H1 (cell line): ENCODE results near the gene ISG15. TPM values are rescaled to one million over a fixed set of nuclear protein-coding genes. Genes with fewer than 3 reads are reported as not detected.

ENCODE experiments used
- CBX5 ChIP-seq: fragments of 300-800, 300-1000 bp; sonication (generic); IDR thresholded peaks from 2 replicates; pipeline ENCODE4 v1.7.1; 2016; ENCODE audit warnings: antibody characterized with exemption, low read length, low read depth
- KDM5A ChIP-seq: fragments of 200-600 bp; IDR thresholded peaks from 2 replicates; pipeline ENCODE4 v1.7.1; 2012; ENCODE audit warnings: mild to moderate bottlenecking, low read length, inconsistent platforms, mixed read lengths
- NRF1 ChIP-seq: IDR thresholded peaks from 2 replicates; pipeline ENCODE4 v1.6.1; 2011; ENCODE audit warnings: mild to moderate bottlenecking, low read depth, low read length, improper control_type of control experiment
- PHF8 ChIP-seq: fragments of 200-600 bp; sonication (generic); conservative IDR thresholded peaks from 2 replicates; pipeline ENCODE4 v1.7.1; 2012; ENCODE audit warnings: low read depth, mild to moderate bottlenecking, inconsistent platforms, low read length, moderate library complexity
- RBBP5 ChIP-seq: IDR thresholded peaks from 2 replicates; pipeline ENCODE4 v1.7.1; 2012; ENCODE audit warnings: low read depth, mild to moderate bottlenecking, inconsistent platforms, low read length, moderate library complexity, borderline replicate concordance
- RXRA ChIP-seq: IDR thresholded peaks from 2 replicates; pipeline ENCODE4 v1.6.1; 2011; ENCODE audit warnings: low read depth, mild to moderate bottlenecking, low read length, moderate library complexity; ENCODE audit not compliant: insufficient read depth
- SIN3A ChIP-seq, 2 experiments: IDR thresholded peaks in 1 of 2; conservative IDR thresholded peaks in 1 of 2; 2 replicates each; pipeline ENCODE4 v1.6.1; 2011 to 2012; ENCODE audit warnings: low read length in 2 of 2, improper control_type of control experiment in 1 of 2, low read depth in 1 of 2, mild to moderate bottlenecking in 1 of 2
- TEAD4 ChIP-seq: IDR thresholded peaks from 2 replicates; pipeline ENCODE4 v1.6.1; 2012; ENCODE audit warnings: low read depth, low read length, inconsistent platforms, mixed read lengths
- polyA plus RNA-seq, 7 experiments: library from polyadenylated mRNA; depleted of rRNA in 3 of 7; stranded (reverse) in 5 of 7; unstranded in 2 of 7; fragments of >200 nt in 5 of 7; fragments of 200-250 nt in 2 of 7; gene quantifications; 1 replicate in 5 of 7; 2 replicates in 1 of 7; 4 replicates in 1 of 7; pipeline versions ENCODE4 v1.2.1 to v1.2.3, GENCODE V29; 2011 to 2013; ENCODE audit warnings: missing spikeins in 2 of 7, mixed read lengths in 2 of 7
- total RNA-seq: library from RNA; stranded (reverse); fragmentation: NEBNext Ultra II Directional; extraction: Animal tissue kit (Norgen Biotek cat#: 25700); gene quantifications from 2 replicates; pipeline ENCODE4 v1.2.1, GENCODE V29; 2021
- TF ChIP-seq, protein P1 (sequence below): fragments of 300-600 bp; sonication (generic); IDR thresholded peaks from 2 replicates; pipeline ENCODE4 v1.7.1; 2012; ENCODE audit warnings: low read length, moderate library complexity, mild to moderate bottlenecking, inconsistent platforms; ENCODE audit not compliant: insufficient replicate concordance

ISG15 gene
- total and polyA plus RNA-seq, 2 of the 8 experiments (the other 6 are each of a cell fraction or from before 2014, with no cell fraction given), result 29.3 to 121 TPM

GRCh38 chr1:974687-975328 lies 38.5 kb upstream of the ISG15 start (continued):
- TF ChIP-seq, protein P1, sequence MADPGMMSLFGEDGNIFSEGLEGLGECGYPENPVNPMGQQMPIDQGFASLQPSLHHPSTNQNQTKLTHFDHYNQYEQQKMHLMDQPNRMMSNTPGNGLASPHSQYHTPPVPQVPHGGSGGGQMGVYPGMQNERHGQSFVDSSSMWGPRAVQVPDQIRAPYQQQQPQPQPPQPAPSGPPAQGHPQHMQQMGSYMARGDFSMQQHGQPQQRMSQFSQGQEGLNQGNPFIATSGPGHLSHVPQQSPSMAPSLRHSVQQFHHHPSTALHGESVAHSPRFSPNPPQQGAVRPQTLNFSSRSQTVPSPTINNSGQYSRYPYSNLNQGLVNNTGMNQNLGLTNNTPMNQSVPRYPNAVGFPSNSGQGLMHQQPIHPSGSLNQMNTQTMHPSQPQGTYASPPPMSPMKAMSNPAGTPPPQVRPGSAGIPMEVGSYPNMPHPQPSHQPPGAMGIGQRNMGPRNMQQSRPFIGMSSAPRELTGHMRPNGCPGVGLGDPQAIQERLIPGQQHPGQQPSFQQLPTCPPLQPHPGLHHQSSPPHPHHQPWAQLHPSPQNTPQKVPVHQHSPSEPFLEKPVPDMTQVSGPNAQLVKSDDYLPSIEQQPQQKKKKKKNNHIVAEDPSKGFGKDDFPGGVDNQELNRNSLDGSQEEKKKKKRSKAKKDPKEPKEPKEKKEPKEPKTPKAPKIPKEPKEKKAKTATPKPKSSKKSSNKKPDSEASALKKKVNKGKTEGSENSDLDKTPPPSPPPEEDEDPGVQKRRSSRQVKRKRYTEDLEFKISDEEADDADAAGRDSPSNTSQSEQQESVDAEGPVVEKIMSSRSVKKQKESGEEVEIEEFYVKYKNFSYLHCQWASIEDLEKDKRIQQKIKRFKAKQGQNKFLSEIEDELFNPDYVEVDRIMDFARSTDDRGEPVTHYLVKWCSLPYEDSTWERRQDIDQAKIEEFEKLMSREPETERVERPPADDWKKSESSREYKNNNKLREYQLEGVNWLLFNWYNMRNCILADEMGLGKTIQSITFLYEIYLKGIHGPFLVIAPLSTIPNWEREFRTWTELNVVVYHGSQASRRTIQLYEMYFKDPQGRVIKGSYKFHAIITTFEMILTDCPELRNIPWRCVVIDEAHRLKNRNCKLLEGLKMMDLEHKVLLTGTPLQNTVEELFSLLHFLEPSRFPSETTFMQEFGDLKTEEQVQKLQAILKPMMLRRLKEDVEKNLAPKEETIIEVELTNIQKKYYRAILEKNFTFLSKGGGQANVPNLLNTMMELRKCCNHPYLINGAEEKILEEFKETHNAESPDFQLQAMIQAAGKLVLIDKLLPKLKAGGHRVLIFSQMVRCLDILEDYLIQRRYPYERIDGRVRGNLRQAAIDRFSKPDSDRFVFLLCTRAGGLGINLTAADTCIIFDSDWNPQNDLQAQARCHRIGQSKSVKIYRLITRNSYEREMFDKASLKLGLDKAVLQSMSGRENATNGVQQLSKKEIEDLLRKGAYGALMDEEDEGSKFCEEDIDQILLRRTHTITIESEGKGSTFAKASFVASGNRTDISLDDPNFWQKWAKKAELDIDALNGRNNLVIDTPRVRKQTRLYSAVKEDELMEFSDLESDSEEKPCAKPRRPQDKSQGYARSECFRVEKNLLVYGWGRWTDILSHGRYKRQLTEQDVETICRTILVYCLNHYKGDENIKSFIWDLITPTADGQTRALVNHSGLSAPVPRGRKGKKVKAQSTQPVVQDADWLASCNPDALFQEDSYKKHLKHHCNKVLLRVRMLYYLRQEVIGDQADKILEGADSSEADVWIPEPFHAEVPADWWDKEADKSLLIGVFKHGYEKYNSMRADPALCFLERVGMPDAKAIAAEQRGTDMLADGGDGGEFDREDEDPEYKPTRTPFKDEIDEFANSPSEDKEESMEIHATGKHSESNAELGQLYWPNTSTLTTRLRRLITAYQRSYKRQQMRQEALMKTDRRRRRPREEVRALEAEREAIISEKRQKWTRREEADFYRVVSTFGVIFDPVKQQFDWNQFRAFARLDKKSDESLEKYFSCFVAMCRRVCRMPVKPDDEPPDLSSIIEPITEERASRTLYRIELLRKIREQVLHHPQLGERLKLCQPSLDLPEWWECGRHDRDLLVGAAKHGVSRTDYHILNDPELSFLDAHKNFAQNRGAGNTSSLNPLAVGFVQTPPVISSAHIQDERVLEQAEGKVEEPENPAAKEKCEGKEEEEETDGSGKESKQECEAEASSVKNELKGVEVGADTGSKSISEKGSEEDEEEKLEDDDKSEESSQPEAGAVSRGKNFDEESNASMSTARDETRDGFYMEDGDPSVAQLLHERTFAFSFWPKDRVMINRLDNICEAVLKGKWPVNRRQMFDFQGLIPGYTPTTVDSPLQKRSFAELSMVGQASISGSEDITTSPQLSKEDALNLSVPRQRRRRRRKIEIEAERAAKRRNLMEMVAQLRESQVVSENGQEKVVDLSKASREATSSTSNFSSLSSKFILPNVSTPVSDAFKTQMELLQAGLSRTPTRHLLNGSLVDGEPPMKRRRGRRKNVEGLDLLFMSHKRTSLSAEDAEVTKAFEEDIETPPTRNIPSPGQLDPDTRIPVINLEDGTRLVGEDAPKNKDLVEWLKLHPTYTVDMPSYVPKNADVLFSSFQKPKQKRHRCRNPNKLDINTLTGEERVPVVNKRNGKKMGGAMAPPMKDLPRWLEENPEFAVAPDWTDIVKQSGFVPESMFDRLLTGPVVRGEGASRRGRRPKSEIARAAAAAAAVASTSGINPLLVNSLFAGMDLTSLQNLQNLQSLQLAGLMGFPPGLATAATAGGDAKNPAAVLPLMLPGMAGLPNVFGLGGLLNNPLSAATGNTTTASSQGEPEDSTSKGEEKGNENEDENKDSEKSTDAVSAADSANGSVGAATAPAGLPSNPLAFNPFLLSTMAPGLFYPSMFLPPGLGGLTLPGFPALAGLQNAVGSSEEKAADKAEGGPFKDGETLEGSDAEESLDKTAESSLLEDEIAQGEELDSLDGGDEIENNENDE, result no peak
- TF ChIP-seq TEAD4 (no peak), NRF1 (no peak), SIN3A (conservative IDR thresholded peaks at IDR 0.05 in 1 of 2, IDR thresholded peaks at IDR 0.05 in 1 of 2; ENCODE audit: low read depth in 1 of 2, low read length in 2 of 2) (no peak), CBX5 (no peak), KDM5A (no peak), RBBP5 (no peak), PHF8 (no peak), RXRA (no peak)
